DMS53 treated with DMSO at 0.1 percent for 48 hours (cell line): ENCODE measurements around the gene MAP7.

Source experiments
- DNase-seq: peaks from one replicate; lab custom pipeline; 2025; ENCODE audit not compliant: unreplicated experiment; lab: John Stamatoyannopoulos, UW

Gene MAP7

DNA sequence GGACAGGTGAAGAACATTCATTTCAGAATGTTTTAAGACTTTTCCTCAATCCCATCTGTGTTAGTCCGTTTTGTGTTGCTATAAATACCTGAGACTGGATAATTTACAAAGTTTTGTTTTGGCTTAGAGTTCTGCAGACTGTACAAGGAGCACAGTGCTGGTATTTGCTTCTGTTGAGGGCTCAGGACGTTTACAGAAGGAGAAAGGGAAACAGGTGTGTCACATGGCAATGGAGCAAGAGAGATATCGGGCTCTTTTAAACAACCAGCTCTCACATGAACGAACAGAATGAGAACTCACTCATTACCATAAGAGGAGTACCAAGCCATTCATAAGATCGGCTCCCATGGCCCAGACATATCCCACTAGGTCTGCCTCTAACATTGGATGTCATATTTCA, 16.7 kb downstream of the MAP7 start:
- DNase-seq = no peak

DNA sequence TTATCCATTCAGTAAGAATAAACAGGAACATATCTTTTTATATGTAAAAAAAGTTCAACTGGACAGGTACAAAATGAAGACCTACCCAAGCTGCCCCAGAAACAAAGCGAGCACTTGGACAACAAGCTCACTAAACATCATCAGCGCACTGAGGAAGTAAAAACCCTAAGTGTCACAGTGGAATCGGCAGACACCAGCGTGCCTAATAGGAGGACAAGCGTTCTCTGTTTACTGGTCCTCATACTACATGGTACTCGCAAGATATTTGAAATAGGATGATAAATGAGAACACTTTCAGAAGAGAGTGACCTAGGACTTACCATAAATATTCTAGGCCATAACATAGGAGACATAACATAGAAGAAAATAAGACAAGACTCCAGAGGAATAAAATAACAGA, 18.2 kb downstream of the MAP7 start:
- no peak for DNase-seq

DNA sequence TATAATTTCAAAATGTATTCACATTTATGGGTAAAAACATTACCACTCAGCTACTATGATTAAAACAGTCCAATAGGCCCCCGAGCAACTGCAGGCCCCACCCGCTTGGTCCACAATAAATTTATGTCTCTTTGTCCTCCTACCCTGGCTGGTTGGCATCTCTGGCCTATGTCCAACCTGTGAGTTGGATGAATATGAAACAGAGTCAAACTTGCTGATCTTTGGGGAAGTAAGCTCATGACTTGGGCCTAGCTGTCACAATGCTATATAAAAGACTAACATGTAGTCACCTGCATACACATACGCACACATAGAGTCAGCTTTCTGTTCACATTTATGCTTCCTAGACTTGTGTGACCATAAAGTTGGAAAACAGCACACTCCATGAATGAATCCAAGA, 20.5 kb downstream of the MAP7 start:
- no peak for DNase-seq

DNA sequence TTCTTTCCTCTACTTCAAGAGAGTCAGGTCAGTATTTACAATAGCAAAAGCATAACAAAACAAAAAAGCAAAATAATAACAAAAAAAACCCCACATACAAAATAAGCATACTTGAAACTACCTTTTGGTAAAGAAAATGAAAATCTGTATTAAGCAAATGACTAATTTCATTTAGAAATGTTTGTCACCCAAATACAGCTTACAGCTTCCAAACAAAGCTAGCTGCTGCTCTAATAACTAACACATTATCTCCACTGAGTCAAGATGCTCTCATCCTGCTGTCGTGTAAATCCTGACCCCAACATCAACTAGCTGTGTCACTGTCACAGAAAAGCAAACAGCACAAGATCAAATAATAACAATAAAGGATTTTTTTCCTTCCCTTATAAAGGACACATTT, 21.7 kb downstream of the MAP7 start:
- no peak for DNase-seq

DNA sequence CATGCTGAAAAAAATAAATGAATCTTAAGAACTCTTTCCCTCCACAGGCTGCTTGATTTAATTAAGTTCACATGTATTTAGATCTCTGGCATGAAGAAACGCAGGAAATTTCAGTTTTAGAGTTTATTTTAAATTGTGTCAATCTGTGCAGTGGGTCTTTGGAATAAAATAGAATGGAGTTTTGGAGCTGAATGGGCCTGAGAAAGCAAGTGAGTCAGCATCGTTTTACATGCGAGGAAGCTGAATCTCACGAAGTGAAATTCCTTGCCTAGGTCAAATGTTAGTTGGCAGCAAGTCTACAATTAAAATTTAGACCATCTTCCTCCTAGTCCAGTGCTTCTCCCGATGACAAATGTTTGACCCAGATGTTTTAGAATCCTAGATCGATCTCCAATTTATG, 22.4 kb downstream of the MAP7 start:
- no peak for DNase-seq

DNA sequence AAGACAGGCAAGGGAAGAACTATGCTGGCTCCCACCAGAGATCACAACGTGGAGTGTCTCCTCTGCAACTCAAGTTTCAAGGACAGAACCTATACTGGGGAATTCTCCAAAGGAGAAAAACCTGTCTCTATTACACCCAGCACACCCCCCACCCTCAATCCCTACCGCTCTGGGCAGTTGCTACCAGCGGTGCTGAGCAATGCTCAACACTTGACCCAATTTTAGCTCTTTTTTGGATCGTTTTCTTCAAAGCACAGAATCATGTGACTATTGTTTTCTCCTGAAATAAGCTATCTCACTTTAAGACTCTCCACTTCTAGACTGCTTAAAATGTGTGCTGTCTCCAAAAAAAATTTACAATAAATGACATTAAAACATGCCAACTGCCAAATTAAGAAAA, 23.3 kb downstream of the MAP7 start:
- no peak for DNase-seq

DNA sequence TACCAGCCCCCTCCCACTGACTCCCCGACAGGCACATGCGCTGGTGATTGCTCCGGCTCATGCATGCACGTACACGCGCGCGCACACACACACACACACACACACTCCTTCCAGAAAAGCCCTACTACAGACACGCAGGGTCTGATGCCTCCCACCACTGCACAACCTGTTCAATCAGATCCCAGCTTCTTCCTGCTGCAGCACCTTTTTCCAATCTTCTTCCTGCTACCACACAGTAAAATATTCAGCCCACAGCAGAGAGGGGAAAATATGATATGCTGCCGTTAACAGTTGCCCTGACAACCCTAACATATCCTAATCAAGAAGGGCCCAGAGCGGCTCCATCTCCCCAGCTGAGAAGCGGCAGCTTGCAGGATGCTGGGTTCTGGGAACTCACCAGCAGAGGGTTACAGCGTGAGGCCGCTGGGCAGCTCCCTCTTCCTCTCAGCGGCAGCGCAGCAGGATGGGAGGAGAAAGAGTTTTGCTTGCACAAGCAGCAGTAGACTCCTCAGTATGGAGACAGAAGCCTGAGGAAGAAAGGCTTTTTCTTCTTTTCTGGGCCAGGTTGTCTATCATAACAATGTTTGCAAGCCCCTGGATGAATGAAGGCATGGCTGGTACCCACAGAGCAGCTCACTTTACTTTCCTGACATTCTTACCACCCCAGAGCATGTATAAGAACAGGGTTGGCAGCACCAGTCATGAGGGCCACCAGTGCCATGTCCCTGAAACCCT, 23.9 kb downstream of the MAP7 start:
- DNase-seq = peak; percentile 40

DNA sequence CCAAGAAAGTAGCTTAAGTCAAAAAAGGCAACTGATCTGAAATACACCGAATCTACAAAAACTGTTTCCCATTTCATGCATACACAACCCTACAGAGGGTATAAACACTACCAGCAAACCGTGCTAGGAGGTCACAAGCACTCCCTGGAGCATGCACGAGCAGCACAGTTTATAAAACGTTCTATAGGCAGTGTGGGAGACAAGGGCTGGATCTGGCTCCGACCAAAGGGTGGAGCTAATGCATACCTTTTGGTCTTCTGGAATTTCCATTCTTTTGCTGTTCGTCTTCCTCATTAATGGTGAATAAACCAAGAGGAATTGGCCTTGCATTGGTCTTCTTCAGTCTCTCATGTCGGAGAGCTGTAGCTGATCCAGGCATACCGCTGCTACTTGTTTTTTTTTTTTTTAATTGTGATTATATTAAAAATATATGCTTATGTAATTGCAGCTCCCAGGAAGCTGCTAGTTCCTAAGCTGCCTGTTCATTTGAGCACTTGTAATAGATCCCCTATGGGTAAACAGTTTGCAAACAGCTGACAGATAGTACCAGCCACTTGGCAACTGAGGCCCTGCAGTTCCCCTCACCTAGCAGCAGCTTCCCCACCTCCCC, 24.5 kb downstream of the MAP7 start:
- no peak for DNase-seq

DNA sequence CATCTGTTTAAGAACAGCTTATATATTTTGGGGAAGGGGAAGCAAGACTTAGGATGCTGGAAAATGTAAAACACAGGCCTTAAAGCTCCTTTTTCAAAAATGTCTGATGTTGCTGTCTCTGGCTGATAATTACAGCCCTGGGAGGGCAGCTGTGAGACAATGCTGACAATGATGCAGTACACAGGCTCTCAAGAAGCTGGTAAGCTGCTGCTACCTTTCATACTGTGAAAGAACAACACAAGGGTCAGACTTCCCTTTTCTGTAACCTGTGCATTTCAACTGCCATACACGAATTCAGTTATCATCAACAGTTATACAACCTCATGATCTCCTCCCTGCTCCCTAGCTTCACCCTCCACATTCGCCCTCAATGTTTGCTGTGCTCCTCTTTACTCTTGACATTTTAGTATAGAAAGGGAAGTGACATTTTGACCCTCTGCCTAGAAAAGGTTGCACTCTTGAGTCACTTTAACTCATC, 25.2 kb downstream of the MAP7 start:
- peak; percentile 59 for DNase-seq

DNA sequence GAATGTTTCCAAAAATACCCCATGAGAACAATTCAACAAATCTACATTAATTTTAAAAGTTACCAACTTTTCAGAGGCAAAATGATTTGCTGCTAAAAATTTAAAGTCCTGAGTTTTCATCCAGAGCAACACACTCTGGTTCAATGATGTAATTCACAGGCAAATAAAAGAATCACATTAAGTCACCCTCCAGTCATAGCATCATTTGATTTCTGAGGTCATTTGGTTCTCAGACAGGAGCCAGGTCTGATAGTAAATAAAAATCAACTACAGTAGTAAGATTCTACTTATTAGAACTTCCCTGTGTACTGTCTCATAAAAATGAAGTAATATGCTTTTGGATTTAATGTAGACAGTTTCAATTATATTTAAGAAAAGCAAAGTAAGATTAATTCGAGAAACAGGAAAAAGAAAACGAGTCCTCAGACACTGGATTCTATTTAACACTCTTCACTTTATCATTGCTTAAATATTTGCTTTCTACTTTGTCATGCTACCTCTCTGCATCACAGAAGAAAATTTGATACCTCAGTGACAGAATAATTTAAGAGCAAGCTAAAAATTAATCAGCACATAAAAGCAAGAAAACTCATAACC, 25.8 kb downstream of the MAP7 start:
- DNase-seq = peak; percentile 59

DNA sequence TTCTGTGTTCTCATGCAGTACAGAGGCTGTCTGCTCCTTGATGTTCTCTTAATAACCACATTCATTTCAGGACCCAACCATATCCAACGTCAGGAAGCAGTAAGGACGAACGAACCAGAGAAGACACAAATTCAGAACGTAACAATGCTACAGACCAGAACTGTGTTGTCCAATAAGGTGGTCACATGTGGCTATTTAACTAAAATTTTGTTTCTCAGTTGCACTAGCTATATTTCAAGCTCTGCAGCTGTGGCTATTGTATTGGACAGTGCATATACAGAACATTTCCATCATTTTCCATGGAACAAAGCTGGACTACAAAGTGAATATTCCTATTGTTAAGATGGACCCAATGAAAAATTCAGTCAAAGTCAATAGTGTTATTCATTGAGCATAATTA, 27.0 kb downstream of the MAP7 start:
- DNase-seq = no peak

DNA sequence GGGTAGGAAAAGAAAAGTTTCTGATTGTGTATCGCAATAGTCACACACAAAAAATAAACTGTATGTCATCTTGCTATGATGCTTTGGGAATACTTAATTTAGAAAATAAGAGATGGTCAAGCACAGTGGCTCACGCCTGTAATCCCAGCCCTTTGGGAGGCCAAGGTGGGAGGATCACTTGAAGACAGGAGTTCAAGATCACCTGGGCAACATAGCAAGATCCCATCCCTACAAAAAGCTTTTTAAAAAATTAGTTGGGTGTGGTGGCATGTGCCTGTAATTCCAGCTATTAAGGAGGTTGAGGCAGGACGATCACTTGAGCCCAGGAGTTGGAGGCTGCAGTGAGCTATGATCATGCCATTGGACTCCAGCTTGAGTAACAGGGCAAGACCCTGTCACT, 27.6 kb downstream of the MAP7 start:
- no peak for DNase-seq

DNA sequence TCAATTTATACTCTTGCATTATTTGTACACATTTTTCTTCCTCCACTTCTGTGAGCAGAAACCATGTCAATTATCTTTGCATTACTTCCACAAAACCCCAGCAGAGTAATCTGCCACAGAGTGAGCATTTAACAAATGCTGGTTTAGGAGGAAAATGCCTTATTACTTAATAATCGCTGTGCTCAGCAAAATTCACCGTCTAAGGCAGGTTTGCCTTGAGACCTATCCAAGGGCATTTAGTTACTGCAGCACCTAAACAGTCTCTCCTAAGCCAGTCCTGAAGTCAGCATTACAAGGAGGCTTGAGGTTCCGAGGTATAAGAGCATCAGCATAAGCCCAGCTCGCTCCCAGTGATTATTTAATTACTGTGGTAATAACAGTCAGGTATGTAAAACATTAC, 28.3 kb downstream of the MAP7 start:
- no peak for DNase-seq

DNA sequence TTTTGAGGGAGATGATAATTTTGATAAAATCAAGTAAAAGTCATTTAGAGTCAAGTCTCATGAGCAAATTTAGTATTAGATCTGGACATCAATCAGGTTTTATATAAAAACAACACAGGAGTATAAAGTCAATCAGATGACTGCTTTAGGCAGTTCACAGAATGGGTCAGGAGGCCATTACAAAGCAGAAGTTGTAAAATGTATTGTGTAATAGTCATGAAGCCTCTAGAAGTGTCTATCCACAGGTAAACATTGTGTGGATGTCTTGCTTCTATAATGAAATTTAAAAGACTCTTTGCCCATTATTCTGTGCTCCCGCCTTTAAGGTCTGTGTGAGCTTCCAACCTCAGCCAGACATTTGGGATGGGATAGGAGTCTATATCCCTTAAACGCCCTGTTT, 28.8 kb downstream of the MAP7 start:
- DNase-seq = no peak

DNA sequence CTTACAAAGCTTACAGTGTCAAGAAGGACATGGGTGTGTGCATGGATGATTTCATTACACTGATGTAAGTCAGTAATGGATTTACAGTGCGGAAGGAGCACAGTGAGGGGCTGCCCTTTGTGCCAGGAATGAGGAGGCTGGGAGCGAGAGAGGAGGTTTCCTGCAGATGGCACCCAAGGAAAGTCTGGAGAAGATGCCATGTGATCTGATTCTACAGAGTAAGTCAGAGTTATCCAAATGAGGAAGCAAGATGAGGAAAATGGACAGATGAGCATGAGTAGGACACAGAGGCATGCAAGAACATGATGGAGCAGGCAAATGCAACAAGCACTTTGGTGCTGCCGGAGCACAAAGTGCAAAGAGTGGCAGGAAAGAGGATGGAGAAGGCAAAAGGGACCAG, 29.7 kb downstream of the MAP7 start:
- DNase-seq = no peak

DNA sequence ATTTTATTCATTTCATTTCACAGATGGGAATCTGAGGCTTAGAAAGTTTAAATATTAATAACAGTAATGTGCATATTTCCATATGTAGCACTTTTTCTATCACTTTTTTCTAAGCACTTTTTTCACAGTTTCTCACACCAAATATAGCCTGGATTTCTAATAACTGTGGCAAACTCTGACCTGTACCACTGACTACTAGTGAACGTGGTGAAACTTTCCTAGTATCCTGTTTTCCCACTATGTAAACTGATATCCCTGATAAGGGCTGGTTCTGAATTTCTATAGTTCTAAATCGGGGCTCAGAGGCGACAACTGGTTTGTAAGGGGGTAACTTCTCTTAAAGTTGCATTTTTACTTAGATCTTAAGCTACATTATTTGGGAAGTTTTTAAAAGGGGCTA, 32.6 kb downstream of the MAP7 start:
- DNase-seq = no peak

DNA sequence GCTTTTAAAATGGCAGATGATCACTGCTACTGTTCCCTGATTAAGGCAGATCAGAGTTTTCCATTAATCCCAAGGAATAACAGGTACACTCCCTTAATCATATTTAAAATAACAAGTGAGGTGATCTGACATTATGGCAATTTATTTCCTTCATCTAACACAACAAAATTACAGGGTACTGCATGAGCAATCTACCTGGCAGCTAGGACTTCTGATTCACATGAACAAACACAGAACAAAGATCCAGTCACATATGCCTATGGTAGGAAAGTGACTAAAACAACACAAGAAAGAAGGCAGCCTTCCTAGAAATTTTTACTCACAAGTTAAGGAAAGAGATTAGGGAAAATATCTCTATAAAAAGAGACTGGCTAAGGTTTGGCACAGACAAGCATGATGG, 33.2 kb downstream of the MAP7 start:
- DNase-seq = no peak

DNA sequence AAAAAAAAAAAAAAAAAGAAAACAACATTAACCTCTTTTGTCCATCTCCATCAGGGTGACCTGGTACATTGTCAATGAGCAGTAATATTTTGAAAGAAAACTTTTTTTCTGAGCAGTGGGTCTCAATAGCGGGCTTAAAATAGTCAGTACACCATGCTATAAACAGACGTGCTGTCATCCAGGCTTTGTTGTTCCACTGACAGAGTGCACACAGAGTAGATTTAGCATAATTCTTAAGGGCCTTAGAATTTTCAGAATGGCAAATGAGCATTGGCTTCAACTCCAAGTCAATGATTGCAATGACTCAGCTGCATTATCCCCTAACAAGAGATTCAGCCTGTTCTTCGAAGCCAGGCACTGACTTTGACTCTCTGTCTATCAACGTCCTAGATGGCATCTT, 35.6 kb downstream of the MAP7 start:
- DNase-seq = no peak

DNA sequence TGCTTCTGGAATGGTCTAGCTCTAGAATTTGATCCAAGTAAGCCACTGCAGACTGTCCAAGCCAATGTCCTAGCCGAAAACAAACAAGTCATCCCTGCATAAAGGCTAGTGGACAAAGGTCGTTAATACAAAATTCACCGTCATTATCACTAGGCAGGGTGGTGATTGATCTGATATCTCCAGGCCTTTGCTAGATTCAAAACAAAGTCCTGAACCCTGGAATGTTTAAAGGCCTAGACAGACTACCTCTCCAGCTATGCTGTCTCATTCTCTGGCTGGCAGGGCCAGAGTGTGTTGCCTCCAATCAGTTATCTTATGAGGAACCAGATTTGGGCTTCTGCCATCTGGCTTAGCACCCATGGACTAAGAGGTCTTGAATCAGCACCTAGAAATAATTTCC, 38.3 kb downstream of the MAP7 start:
- DNase-seq = no peak

DNA sequence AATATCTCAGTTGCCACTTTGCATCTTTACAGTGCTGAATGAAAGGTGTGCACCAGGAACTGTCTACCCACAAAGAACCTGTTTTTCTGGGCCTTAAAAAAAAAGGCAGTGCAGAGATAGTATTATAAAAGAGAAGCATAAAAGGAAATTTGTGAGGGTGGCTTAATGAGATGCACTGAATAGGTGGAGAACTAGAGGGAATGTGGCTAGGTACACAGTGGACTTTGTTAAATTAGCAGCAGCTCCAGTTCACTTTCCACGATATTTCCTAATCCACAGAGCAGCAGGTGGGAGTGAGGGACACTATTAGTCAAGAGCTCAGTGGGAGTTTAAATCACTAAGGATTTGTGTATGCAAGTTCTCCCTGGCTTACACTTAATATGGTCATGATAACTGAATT, 38.8 kb downstream of the MAP7 start:
- no peak for DNase-seq

DNA sequence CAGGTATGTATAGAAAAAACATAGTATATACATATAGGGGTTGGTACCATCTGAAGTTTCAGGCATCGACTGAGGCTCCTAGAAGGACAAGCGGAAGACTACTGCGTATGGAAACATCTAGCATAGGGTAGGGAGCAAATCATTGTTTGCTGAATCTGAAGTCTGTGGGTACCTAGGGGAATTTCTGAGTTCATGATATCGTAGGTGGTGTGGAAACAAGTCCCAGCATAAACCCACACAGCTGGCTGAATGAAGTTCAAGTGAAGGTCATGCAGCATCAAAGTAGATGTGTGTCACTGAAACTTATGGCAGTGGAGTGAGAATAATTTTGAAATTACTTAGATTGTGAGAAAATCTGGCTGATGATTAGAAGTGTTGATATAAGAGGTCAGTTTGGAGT, 39.4 kb downstream of the MAP7 start:
- DNase-seq = no peak

DNA sequence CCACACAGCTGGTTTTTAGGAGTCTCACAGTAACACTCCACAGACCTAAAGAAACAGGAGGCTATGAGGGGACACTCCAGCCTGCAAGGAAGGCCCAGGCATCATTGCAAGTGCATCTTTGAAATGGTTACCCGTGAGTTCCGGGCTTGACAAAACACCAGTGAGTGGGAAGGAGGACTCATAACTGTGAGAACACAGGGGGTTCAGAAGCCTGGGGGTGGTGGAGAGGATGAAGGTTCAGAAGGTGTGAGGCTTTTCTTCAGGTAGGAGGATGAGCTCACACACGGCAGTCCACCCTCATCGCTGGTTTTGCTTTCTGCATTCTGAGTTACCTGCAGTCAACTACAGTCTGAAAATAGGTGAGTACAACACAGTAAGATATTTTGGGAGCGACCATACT, 39.9 kb downstream of the MAP7 start:
- DNase-seq = no peak
